Astrocyte of the spinal cord (primary cell): ENCODE measurements around the gene BABAM2.
A peak's percentile ranks its signal among the peaks of the same experiment; 100 is the strongest.
"Not testable (repeated sequence)": the region's sequence is repeated elsewhere in the genome, so short reads cannot be mapped to it uniquely, and the experiment has no call there.

Source experiments
- DNase-seq: peaks from one replicate; pipeline ENCODE4 v3.0.0; 2011; ENCODE audit warnings: low read depth, low spot score
- H3K4me3 ChIP-seq: 2 replicates; pipeline ENCODE4 v1.5.1; 2011; ENCODE audit warnings: low read depth, mild to moderate bottlenecking, low read length, moderate library complexity
- in situ Hi-C: cut with HindIII; loops from 2 replicates; pipeline ENCODE4 v1.10.0; 2017; ENCODE audit warnings: low sequenced_read_pairs
- TF ChIP-seq, protein P1 (sequence below): IDR thresholded peaks from 2 replicates; pipeline ENCODE4 v1.5.1; 2012; ENCODE audit warnings: low read depth, mild to moderate bottlenecking, low read length, inconsistent platforms

The BABAM2 gene

DNA sequence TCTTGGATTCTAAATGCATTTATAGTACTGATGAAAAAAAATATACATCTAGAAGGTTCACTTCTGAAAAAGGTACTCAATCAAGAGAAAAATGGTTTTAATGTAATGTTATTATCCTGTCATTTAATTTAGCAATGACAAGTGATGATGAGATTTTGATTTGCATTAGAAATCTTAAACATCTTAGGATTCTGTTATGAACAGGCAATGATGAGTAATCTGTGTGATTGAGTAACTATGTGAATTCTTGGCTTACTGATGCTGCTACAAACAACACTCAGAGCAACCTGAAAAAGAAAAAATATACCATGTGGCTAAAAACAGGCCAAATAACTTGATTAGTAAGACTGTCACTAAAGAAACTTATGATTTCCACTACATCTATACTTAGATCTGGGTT, 30.4 kb upstream of the BABAM2 start:
- H3K4me3 ChIP-seq = no peak overlapping the region
- peak; percentile 57 for DNase-seq
- in situ Hi-C loops = no loop called here
- TF ChIP-seq, protein P1, sequence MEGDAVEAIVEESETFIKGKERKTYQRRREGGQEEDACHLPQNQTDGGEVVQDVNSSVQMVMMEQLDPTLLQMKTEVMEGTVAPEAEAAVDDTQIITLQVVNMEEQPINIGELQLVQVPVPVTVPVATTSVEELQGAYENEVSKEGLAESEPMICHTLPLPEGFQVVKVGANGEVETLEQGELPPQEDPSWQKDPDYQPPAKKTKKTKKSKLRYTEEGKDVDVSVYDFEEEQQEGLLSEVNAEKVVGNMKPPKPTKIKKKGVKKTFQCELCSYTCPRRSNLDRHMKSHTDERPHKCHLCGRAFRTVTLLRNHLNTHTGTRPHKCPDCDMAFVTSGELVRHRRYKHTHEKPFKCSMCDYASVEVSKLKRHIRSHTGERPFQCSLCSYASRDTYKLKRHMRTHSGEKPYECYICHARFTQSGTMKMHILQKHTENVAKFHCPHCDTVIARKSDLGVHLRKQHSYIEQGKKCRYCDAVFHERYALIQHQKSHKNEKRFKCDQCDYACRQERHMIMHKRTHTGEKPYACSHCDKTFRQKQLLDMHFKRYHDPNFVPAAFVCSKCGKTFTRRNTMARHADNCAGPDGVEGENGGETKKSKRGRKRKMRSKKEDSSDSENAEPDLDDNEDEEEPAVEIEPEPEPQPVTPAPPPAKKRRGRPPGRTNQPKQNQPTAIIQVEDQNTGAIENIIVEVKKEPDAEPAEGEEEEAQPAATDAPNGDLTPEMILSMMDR = no peak

DNA sequence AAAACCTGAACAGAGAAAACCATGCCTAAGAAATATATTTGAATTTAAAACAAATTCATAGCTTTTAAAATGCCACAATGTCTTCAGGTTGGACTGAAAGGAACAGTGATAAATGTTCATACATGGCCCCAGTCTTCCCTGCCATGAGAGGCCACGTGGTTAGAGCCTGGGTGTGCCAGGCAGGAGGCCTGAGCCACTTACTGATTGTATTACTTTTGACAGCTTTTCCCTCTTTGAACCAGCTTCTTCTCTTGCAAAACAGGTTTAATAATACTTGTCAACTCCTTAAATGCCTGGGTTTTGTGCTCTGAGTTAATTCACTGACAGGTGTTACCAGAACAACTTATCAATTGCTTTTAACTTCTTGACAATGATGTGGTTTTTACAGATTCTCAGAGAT, 27.4 kb upstream of the BABAM2 start:
- TF ChIP-seq, protein P1 = no peak
- no peak for DNase-seq
- in situ Hi-C loops = no loop called here
- no peak overlapping the region for H3K4me3 ChIP-seq

DNA sequence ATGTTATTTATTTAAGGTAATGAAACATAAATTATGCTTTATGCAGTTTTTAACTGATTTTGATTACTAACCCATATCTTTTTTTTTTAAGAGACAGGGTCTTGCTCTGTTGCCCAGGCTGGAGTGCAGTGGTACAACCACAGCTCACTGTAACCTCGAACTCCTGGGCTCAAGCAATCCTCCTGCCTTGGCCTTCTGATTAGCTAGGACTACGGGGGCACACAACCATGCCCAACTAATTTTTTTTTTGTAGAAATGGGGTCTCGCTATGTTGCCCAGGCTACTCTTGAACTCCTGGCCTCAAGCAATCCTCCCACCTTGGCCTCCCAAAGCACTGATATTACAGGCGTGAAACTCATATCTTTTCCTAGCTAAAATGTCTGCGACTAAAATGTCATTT, 26.6 kb upstream of the BABAM2 start:
- in situ Hi-C loops, H3K4me3 ChIP-seq, DNase-seq: not testable (repeated sequence)

DNA sequence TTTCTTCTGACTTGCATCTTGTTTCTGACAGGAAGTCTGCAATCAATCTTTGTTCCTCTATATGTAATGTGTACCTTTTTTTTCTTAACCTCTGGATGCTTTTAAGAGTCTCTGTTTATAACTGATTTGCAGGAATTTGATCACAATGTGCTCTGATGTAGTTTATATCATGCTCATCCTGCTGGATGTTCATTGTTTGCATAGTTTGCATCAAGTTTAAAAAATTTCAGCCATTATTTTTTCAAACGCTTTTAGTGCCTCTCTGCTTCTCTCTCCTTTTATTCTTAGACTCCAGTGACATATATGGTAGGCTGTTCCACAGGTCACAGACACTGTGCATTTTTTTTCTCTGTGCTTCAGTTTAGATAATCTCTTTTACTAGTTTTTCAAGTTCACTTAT, 24.3 kb upstream of the BABAM2 start:
- H3K4me3 ChIP-seq = no peak overlapping the region
- no peak for DNase-seq
- in situ Hi-C loops = no loop called here
- TF ChIP-seq, protein P1 = no peak

DNA sequence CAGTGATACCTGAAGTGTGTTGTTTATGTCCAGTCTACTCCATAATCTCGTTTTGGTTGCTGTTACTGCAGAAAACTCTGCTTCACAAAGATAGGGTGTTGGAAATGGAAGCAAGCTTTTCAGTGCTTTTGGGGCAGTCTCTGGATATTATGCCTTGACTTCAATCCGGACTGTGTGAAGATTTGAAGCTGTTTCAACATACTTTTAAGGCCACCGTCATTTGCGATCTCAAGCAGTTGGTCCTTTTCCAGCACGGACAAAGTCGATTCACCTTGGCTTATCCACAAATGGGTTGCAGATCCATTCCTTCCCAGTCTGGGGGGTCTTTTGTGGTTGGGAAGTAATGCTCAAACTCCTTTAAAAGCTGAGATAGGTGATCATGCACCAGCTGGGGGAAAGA, 20.8 kb upstream of the BABAM2 start:
- H3K4me3 ChIP-seq = no peak overlapping the region
- no peak for DNase-seq
- in situ Hi-C loops = no loop called here
- TF ChIP-seq, protein P1 = no peak

DNA sequence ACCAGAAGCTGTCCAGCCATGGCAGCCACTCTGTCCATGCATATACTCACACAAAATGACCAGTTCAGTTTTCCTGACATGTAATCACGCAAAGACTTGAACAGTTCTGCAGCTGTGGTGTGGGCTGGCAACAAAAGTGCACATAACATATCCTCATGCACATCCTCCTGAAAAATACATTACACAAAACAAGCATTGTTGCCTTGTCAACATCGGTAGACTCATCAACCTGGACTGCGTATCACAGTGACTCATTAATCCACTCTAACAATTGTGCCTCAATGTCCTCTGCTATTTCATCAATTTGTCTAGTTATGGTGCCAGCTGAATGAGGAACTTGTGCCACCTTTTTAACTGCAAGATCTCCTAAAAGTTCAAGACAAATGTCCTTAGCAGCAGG, 19.8 kb upstream of the BABAM2 start:
- TF ChIP-seq, protein P1 = no peak
- no peak overlapping the region for H3K4me3 ChIP-seq
- in situ Hi-C loops = no loop called here
- DNase-seq = no peak

DNA sequence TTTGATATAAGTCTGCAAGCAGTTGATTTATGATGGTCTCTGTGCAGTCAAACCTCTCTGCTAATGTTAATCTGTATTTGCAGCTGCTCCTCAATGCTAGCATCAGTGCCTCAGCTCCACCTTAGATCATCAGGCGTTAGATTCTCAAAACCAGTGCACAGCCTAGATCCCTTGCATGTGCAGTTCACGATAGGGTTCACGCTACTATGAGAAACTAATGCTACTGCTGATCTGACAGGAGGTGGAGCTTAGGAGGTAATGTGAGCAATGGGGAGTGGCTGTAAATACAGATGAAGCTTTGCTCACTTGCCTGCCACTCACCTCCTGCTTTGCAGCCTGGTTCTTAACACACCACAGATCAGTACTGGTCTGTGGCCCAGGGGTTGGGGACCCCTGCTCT, 18.7 kb upstream of the BABAM2 start:
- TF ChIP-seq, protein P1 = no peak
- in situ Hi-C loops = no loop called here
- H3K4me3 ChIP-seq = no peak overlapping the region
- DNase-seq = no peak
